ENCODE data around the gene TEX12.

DNA sequence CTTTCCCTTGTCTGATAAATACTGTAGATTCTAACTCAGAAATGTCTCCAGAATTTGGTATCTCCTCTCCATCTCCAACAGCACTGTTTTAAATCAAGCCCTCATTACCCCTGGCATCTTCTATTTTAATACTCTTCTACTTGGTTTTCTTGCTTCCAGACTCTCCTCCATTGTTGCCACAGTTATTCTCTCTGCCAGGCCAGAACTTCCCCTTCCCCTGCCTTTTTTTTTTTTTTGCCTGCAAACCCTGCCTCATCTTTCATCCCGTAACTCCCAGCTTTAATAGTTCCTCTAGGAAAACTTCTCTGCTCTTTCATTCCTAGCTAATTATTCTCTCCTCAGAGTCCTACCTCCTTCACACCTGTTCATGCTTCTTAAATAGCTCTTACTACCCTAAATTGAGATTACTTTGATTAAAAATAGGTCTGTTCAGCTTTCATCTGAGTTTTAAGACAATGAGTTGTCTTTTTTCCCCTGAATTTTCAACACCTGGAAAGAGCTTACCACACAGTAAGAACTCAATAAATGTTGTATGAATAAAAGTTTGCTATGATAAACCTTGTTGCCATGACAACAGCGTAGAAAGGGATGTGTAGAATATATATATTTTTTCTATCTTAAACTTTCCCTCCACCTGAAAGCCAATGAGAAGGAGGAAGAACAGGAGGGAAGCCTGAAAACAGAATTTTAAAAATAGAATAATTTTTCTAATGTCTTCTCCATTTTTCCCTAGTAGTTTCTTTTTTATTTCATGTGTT is 6.9 kb upstream of the TEX12 start:
- TF ChIP-seq, protein P1, sequence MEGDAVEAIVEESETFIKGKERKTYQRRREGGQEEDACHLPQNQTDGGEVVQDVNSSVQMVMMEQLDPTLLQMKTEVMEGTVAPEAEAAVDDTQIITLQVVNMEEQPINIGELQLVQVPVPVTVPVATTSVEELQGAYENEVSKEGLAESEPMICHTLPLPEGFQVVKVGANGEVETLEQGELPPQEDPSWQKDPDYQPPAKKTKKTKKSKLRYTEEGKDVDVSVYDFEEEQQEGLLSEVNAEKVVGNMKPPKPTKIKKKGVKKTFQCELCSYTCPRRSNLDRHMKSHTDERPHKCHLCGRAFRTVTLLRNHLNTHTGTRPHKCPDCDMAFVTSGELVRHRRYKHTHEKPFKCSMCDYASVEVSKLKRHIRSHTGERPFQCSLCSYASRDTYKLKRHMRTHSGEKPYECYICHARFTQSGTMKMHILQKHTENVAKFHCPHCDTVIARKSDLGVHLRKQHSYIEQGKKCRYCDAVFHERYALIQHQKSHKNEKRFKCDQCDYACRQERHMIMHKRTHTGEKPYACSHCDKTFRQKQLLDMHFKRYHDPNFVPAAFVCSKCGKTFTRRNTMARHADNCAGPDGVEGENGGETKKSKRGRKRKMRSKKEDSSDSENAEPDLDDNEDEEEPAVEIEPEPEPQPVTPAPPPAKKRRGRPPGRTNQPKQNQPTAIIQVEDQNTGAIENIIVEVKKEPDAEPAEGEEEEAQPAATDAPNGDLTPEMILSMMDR (IDR thresholded peaks at IDR 0.05; ENCODE audit: insufficient read depth, low read depth, low read length): no peak
- no peak for TF ChIP-seq EZH2 (IDR thresholded peaks at IDR 0.05; ENCODE audit: insufficient read depth, low read length)
